GM12878 (cell line): ENCODE data around the gene SLC43A3. TPM values are rescaled to one million over a fixed set of nuclear protein-coding genes. Genes with fewer than 3 reads are reported as not detected.

Source experiments
- ATAC-seq: fragments of 200-7000 bp; cut with Tn5 transposase; 3 replicates; pipeline ENCODE4 v1.9.1; 2020; ENCODE audit warnings: mild to moderate bottlenecking, moderate library complexity
- BruUV-seq: library from RNA; stranded (reverse); fragments of 400-500 nt; replicated peaks from 2 replicates; lab custom pipeline; 2021; lab: Mats Ljungman, UMichigan
- CTCF ChIA-PET: fragments of 300-600 bp; sonication (Branson Sonifier 250); formaldehyde crosslinking; extraction: SDS; loops from one replicate; lab custom pipeline; 2021; ENCODE audit warnings: inconsistent platforms; lab: Yijun Ruan, JAX
- POLR2A ChIA-PET: fragments of 350-600 bp; formaldehyde crosslinking; extraction: SDS; loops from one replicate; lab custom pipeline; 2021; ENCODE audit warnings: inconsistent platforms; lab: Charles Lee
- RAD21 ChIA-PET: fragments of 300-600 bp; sonication (Branson Sonifier 250); formaldehyde crosslinking; loops from one replicate; lab custom pipeline; 2023; ENCODE audit warnings: antibody characterized with exemption; ENCODE audit not compliant: unreplicated experiment; lab: Charles Lee
- SMC1A ChIA-PET: fragments of 300-600 bp; sonication (Branson Sonifier 250); formaldehyde crosslinking; loops from one replicate; lab custom pipeline; 2023; ENCODE audit not compliant: unreplicated experiment, uncharacterized antibody; lab: Charles Lee
- DNase-seq: peaks from one replicate; pipeline ENCODE4 v3.0.0-alpha.2; 2011; ENCODE audit warnings: low read depth, low spot score
- FAIRE-seq: peaks from 3 replicates; lab custom pipeline; 2011; peaks lifted over from hg19 to GRCh38; lab: Jason Lieb, UNC
- H2AFZ ChIP-seq: 2 replicates; pipeline ENCODE4 v1.6.0; 2011; ENCODE audit warnings: low read depth, low read length, control low read depth; ENCODE audit not compliant: control insufficient read depth
- H3K27ac ChIP-seq: 2 replicates; pipeline ENCODE4 v1.5.1; 2011; ENCODE audit warnings: control low read depth; ENCODE audit not compliant: control insufficient read depth, insufficient read depth
- H3K27me3 ChIP-seq, 2 experiments: replicated peaks in 1 of 2; 2 replicates each; pipeline versions ENCODE4 v1.6.0 to v1.6.1; 2011; ENCODE audit warnings: low read length in 1 of 2; ENCODE audit not compliant: control insufficient read depth in 2 of 2, insufficient read depth in 2 of 2
- H3K36me3 ChIP-seq, 2 experiments: 2 replicates each; pipeline ENCODE4 v1.5.1; 2011; ENCODE audit warnings: low read length in 1 of 2; ENCODE audit not compliant: control insufficient read depth in 2 of 2, insufficient read depth in 2 of 2
- H3K4me1 ChIP-seq: 2 replicates; pipeline ENCODE4 v1.6.1; 2011; ENCODE audit warnings: mild to moderate bottlenecking, low read length, moderate library complexity, mixed read lengths; ENCODE audit not compliant: control insufficient read depth, insufficient read depth
- H3K4me2 ChIP-seq: 2 replicates; pipeline ENCODE4 v1.6.0; 2011; ENCODE audit warnings: control low read depth; ENCODE audit not compliant: control insufficient read depth, insufficient read depth
- H3K4me3 ChIP-seq: fragments of 200-600 bp; sonication (generic); 2 replicates; pipeline ENCODE4 v1.5.1; 2016
- H3K79me2 ChIP-seq: 2 replicates; pipeline ENCODE4 v1.6.0; 2011; ENCODE audit warnings: low read length; ENCODE audit not compliant: control insufficient read depth, insufficient read depth
- H3K9ac ChIP-seq: 2 replicates; pipeline ENCODE4 v1.8.0; 2011; ENCODE audit warnings: low read length, control low read depth, mixed read lengths; ENCODE audit not compliant: control insufficient read depth, insufficient read depth
- H3K9me3 ChIP-seq: replicated peaks from 3 replicates; pipeline ENCODE4 v1.5.1; 2011; ENCODE audit warnings: mild to moderate bottlenecking, low read length; ENCODE audit not compliant: control insufficient read depth, insufficient read depth
- H4K20me1 ChIP-seq: 2 replicates; pipeline ENCODE4 v1.6.0; 2011; ENCODE audit not compliant: control insufficient read depth, insufficient read depth
- MEF2B ChIP-seq: fragments of 450-650 bp; IDR thresholded peaks from 2 replicates; pipeline ENCODE4 v1.6.1; 2018; ENCODE audit warnings: mild to moderate bottlenecking, moderate library complexity; ENCODE audit not compliant: partially characterized antibody, poor library complexity, severe bottlenecking
- SREBF1 ChIP-seq: IDR thresholded peaks from 2 replicates; pipeline ENCODE4 v1.6.1; 2012; ENCODE audit warnings: mild to moderate bottlenecking, low read length
- STAT3 ChIP-seq: IDR thresholded peaks from 2 replicates; pipeline ENCODE4 v1.6.1; 2011; ENCODE audit warnings: low read depth, low read length, improper control_type of control experiment
- SUZ12 ChIP-seq: fragments of 200-600 bp; sonication (generic); IDR thresholded peaks from one replicate; pipeline ENCODE4 v1.6.1; 2018; ENCODE audit warnings: antibody characterized with exemption, mild to moderate bottlenecking; ENCODE audit not compliant: unreplicated experiment
- ZNF207 ChIP-seq: fragments of 450-650 bp; IDR thresholded peaks from 2 replicates; pipeline ENCODE4 v1.6.1; 2014; ENCODE audit warnings: antibody characterized with exemption, mild to moderate bottlenecking, borderline replicate concordance
- ZNF384 ChIP-seq: IDR thresholded peaks from 2 replicates; pipeline ENCODE4 v1.6.1; 2012; ENCODE audit warnings: low read depth, mild to moderate bottlenecking, low read length, improper control_type of control experiment, borderline replicate concordance
- WGBS: methylation state at CpG from one replicate; pipeline ENCODE4 v1.1.6; 2016; ENCODE audit warnings: low lambda C conversion rate; ENCODE audit not compliant: insufficient replicate concordance, insufficient coverage; ENCODE audit errors: missing lambda C conversion rate; 5-methylcytosine and 5-hydroxymethylcytosine counted together
- in situ Hi-C: fragments of 300-500 bp; cut with MboI; formaldehyde crosslinking; loops from 9 replicates; pipeline ENCODE4 v1.14.3; 2018; ENCODE audit warnings: mixed read lengths
- intact Hi-C: fragments of 100-400 bp; cut with micrococcal nuclease; formaldehyde crosslinking; loops from one replicate; pipeline ENCODE4 v1.14.2; 2022; ENCODE audit not compliant: unreplicated experiment
- polyA plus RNA-seq, 11 experiments: library from polyadenylated mRNA; depleted of rRNA in 4 of 11; unstranded in 6 of 11; stranded (reverse) in 5 of 11; fragments of >200 nt; fragmentation: Nextera tagmentation in 4 of 11; fragmentation: Illumina TruSeq in 1 of 11; extraction: Ambion mirVana in 4 of 11; extraction: Trizol in 1 of 11; gene quantifications; 1 replicate in 1 of 11; 2 replicates in 10 of 11; pipeline versions ENCODE4 v1.2.1 to v1.2.3, GENCODE V29; 2011 to 2016; ENCODE audit warnings: inconsistent platforms in 2 of 11, missing spikeins in 2 of 11, low read depth in 1 of 11
- total RNA-seq, 4 experiments: library from RNA; depleted of rRNA in 3 of 4; stranded (reverse); fragments of >200 nt in 3 of 4; fragmentation: Illumina TruSeq in 1 of 4; extraction: Trizol in 1 of 4; gene quantifications; 2 replicates each; pipeline versions ENCODE4 v1.2.1 to v1.2.3, GENCODE V29; 2013 to 2021
- TF ChIP-seq, protein P1 (sequence below): fragments of 450-650 bp; IDR thresholded peaks from 2 replicates; pipeline ENCODE4 v1.6.1; 2018; ENCODE audit warnings: mild to moderate bottlenecking, low read depth, moderate library complexity; ENCODE audit not compliant: partially characterized antibody

Gene SLC43A3
- total and polyA plus RNA-seq, 10 of the 15 experiments (the other 5 are each of a cell fraction or from before 2014, with no cell fraction given), result 37.5 to 237 (median 132) TPM

DNA sequence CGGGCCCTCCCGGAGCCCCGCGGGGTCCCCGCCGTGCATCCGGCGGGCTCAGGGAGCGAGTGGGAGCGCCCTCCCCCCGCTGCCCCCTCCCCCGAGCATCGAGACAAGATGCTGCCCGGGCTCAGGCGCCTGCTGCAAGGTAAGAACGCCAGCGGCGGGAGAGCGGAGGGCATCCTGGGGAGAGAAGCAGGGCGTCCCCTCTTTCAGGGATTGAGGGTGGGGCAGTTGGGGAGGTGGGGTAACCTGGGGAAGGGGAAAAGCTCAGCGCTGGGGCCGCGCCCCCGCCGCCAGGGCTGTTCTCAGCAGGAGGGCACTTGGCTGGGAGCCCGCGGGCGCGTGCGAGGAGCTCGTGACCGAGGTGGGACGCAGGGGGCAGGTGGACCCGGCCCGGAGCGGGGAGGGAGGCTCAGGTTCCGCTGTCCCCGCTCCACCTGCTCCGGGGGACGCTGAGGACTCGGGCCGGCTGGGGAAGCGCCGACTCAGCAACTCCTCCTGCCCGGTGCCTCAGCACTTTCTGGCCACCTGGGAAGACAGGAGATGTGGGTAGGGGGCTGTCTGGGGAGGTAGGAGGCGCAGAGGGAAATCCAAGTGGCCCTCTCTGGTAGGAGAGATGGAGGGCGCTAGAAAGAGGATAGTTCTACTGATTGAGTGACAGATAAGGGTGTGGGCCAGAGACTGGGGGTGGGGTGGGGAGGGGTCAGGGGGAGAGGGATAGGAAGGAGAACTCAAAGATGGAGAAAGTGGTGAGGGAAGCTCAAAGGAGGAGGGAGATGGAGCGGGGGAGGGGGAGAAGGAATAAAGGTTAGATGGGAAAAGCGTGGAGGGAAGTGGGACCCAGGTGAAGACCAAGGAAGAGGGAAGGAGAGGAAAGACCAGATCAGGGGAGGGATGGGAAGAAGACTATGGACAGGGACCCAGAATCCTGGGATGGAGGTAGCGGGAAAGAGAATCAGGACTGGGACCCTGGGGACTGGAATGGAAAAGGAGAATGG is 34.1 kb upstream of the SLC43A3 start:
- Histone ChIP-seq H3K4me1 (peaks cover 20% of the 10 kb centered on the region), H3K36me3 (no peaks in the 10 kb centered on the region), H3K4me2 (peak overlapping the region; percentile 75), H3K27ac (no peak overlapping the region), H3K79me2 (no peaks in the 10 kb centered on the region)
- POLR2A ChIA-PET, result interaction anchor here (1.0 kb wide), 1 partner anchor 33 kb away, joined by 3 read pairs; no protein-coding TSS in a partner anchor
- SMC1A ChIA-PET, result interaction anchor here (0.7 to 1.3 kb wide), 4 partner anchors 12 to 115 kb away, joined by 3 to 5 read pairs (median 4); no protein-coding TSS in a partner anchor
- ATAC-seq, result no peak
- intact Hi-C loops, result no loop called here
- RAD21 ChIA-PET, result interaction anchor here (0.8 to 2.8 kb wide), 5 partner anchors 13 to 115 kb away, joined by 3 to 11 read pairs (median 7); no protein-coding TSS in a partner anchor
- no peak for FAIRE-seq
- no peak for TF ChIP-seq ZNF384
- no peak for TF ChIP-seq MEF2B
- no peak for TF ChIP-seq ZNF207
- peak; percentile 95 for TF ChIP-seq SUZ12
- TF ChIP-seq SREBF1, result no peak
- TF ChIP-seq STAT3, result no peak
- TF ChIP-seq, protein P1, sequence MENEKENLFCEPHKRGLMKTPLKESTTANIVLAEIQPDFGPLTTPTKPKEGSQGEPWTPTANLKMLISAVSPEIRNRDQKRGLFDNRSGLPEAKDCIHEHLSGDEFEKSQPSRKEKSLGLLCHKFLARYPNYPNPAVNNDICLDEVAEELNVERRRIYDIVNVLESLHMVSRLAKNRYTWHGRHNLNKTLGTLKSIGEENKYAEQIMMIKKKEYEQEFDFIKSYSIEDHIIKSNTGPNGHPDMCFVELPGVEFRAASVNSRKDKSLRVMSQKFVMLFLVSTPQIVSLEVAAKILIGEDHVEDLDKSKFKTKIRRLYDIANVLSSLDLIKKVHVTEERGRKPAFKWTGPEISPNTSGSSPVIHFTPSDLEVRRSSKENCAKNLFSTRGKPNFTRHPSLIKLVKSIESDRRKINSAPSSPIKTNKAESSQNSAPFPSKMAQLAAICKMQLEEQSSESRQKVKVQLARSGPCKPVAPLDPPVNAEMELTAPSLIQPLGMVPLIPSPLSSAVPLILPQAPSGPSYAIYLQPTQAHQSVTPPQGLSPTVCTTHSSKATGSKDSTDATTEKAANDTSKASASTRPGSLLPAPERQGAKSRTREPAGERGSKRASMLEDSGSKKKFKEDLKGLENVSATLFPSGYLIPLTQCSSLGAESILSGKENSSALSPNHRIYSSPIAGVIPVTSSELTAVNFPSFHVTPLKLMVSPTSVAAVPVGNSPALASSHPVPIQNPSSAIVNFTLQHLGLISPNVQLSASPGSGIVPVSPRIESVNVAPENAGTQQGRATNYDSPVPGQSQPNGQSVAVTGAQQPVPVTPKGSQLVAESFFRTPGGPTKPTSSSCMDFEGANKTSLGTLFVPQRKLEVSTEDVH, result no peak
- TF ChIP-seq, all 136 proteins: peak for 1
- Histone ChIP-seq H4K20me1 (0 out of 2 replicates have a peak, but pooled peaks cover 2% of the 10 kb centered on the region), H3K27me3 (peaks cover 5 to 10% of the 10 kb centered on the region in 2 experiments), H3K4me3 (peak overlapping the region; percentile 5; the same call in 1 of the 2 replicates), H2AFZ (no peak overlapping the region), H3K9ac (no peak overlapping the region), H3K9me3 (no peaks in the 10 kb centered on the region)
- DNase-seq, result no peak
- no TSS peak for BruUV-seq
- CTCF ChIA-PET, result interaction anchor here (0.6 to 9.4 kb wide), 10 partner anchors 10 to 179 kb away, joined by 3 to 321 read pairs (median 18); partner anchors contain the start of gene SLC43A1
- in situ Hi-C loops, result no loop called here
- WGBS, result 20% methylated on average over 27 of the region's 50 CpGs
